Activated T-helper 1 cell treated with anti-CD3 and anti-CD28 coated beads, Interleukin-2, amount 50 U/mL, for 16 hours (primary cell): ENCODE results near the gene EXD1.
A peak's percentile ranks its signal among the peaks of the same experiment; 100 is the strongest.
"Not testable (repeated sequence)": the region's sequence is repeated elsewhere in the genome, so short reads cannot be mapped to it uniquely, and the experiment has no call there.

Experiments used
- DNase-seq, 2 donors: peaks; one replicate each; pipeline ENCODE4 v3.0.0-alpha.2; 2020; ENCODE audit warnings: low read depth in 1 of 2, low spot score in 1 of 2

EXD1 gene

GRCh38 chr15:41230650-41231421, at the start of gene EXD1, which contains the start of gene CHP1:
TSS of gene EXD1 (minus strand) at chr15:41230757. CDS start at chr15:41226575, 4,182 bp downstream.
TSS of gene CHP1 (plus strand) at chr15:41231268. CDS start at chr15:41231383, 115 bp downstream.
- peak; percentile 91 for DNase-seq

- no peak for DNase-seq
These were observed 49.2 kb upstream of the EXD1 start for GRCh38 chr15:41279535-41280283.

- no peak for DNase-seq
These were observed 47.8 kb upstream of the EXD1 start for GRCh38 chr15:41278319-41278718.

GRCh38 chr15:41276831-41277230, 46.3 kb upstream of the EXD1 start:
- no peak for DNase-seq

- DNase-seq: no peak
These were observed 39.3 kb upstream of the EXD1 start for GRCh38 chr15:41269887-41270286.

- no peak for DNase-seq
These were observed 33.4 kb upstream of the EXD1 start for GRCh38 chr15:41263891-41264351.

GRCh38 chr15:41262571-41262970, 32.0 kb upstream of the EXD1 start:
- no peak for DNase-seq

- DNase-seq: not testable (repeated sequence)
These were observed 30.4 kb upstream of the EXD1 start for GRCh38 chr15:41260924-41261323.

GRCh38 chr15:41259546-41260189, 29.1 kb upstream of the EXD1 start:
- DNase-seq: no peak

GRCh38 chr15:41258750-41259471, 28.4 kb upstream of the EXD1 start:
- DNase-seq: no peak

- no peak for DNase-seq
These were observed 26.1 kb upstream of the EXD1 start for GRCh38 chr15:41256577-41257038.

- DNase-seq: no peak
These were observed 25.5 kb upstream of the EXD1 start for GRCh38 chr15:41256103-41256502.

GRCh38 chr15:41254560-41254959, 24.0 kb upstream of the EXD1 start:
- no peak for DNase-seq

GRCh38 chr15:41251411-41251810, 20.9 kb upstream of the EXD1 start:
- no peak for DNase-seq

- not testable (repeated sequence) for DNase-seq
These were observed 20.2 kb upstream of the EXD1 start for GRCh38 chr15:41250745-41251144.

- no peak for DNase-seq
These were observed 10.8 kb upstream of the EXD1 start for GRCh38 chr15:41241221-41241964.

GRCh38 chr15:41238100-41238499, 7.5 kb upstream of the EXD1 start:
- no peak for DNase-seq

GRCh38 chr15:41235929-41236328, 5.4 kb upstream of the EXD1 start:
- DNase-seq: no peak

GRCh38 chr15:41235228-41235627, 4.7 kb upstream of the EXD1 start:
- DNase-seq: not testable (repeated sequence)

GRCh38 chr15:41233367-41233771, 2.8 kb upstream of the EXD1 start:
- no peak for DNase-seq
